HAP-1 (cell line): ENCODE measurements around the gene ERN1.

Experiments used
- DNase-seq, 2 experiments: peaks; one replicate each; pipeline ENCODE4 v3.0.0-alpha.2; 2016 to 2020; ENCODE audit warnings: low spot score in 2 of 2
- H3K27me3 ChIP-seq: fragments of 250-450 bp; sonication (Bioruptor Pico); 2 replicates; pipeline ENCODE4 v1.5.1; 2020; ENCODE audit warnings: low read depth, mild to moderate bottlenecking, moderate library complexity
- H3K36me3 ChIP-seq: fragments of 250-450 bp; sonication (Bioruptor Pico); replicated peaks from 2 replicates; pipeline ENCODE4 v1.5.1; 2020; ENCODE audit warnings: mild to moderate bottlenecking
- H3K4me1 ChIP-seq: fragments of 250-450 bp; sonication (Bioruptor Pico); 2 replicates; pipeline ENCODE4 v1.5.1; 2020; ENCODE audit warnings: mild to moderate bottlenecking
- H3K4me3 ChIP-seq: fragments of 250-450 bp; sonication (Bioruptor Pico); 2 replicates; pipeline ENCODE4 v1.5.1; 2020; ENCODE audit warnings: mild to moderate bottlenecking, moderate library complexity
- H3K9me3 ChIP-seq: fragments of 250-450 bp; sonication (Bioruptor Pico); 2 replicates; pipeline ENCODE4 v1.5.1; 2020; ENCODE audit warnings: mild to moderate bottlenecking, moderate library complexity
- in situ Hi-C: fragments of 300-500 bp; cut with MboI; formaldehyde crosslinking; loops from 3 replicates; pipeline ENCODE4 v1.14.3; 2020; ENCODE audit warnings: low sequenced_read_pairs, inconsistent platforms, mixed read lengths

ERN1 gene

GRCh38 chr17:64165347-64165746 is 35.4 kb upstream of the ERN1 start:
- in situ Hi-C loops, result no loop called here

GRCh38 chr17:64164596-64165285 is 34.8 kb upstream of the ERN1 start:
- H3K4me3 ChIP-seq, result no peak overlapping the region
- no peaks in the 10 kb centered on the region for H3K9me3 ChIP-seq
- peaks cover 7% of the 10 kb centered on the region for H3K36me3 ChIP-seq
- 0 out of 2 replicates have a peak, but pooled peaks cover 7% of the 10 kb centered on the region for H3K4me1 ChIP-seq
- H3K27me3 ChIP-seq, result no peaks in the 10 kb centered on the region
- no peak for DNase-seq
- in situ Hi-C loops, result no loop called here

More at GRCh38 chr17:64165347-64165746, 35.4 kb upstream of the ERN1 start:
- Histone ChIP-seq H3K9me3 (no peaks in the 10 kb centered on the region), H3K4me3 (no peak overlapping the region), H3K4me1 (0 out of 2 replicates have a peak, but pooled peaks cover 7% of the 10 kb centered on the region), H3K27me3 (no peaks in the 10 kb centered on the region), H3K36me3 (peaks cover 2% of the 10 kb centered on the region)
- no peak for DNase-seq

- Histone ChIP-seq H3K27me3 (no peaks in the 10 kb centered on the region), H3K4me1 (0 out of 2 replicates have a peak, but pooled peaks cover 7% of the 10 kb centered on the region), H3K4me3 (no peak overlapping the region), H3K36me3 (peaks cover 7% of the 10 kb centered on the region), H3K9me3 (no peaks in the 10 kb centered on the region)
- no peak for DNase-seq
- in situ Hi-C loops, result no loop called here
These were observed 33.5 kb upstream of the ERN1 start for GRCh38 chr17:64163468-64163867.

DNA sequence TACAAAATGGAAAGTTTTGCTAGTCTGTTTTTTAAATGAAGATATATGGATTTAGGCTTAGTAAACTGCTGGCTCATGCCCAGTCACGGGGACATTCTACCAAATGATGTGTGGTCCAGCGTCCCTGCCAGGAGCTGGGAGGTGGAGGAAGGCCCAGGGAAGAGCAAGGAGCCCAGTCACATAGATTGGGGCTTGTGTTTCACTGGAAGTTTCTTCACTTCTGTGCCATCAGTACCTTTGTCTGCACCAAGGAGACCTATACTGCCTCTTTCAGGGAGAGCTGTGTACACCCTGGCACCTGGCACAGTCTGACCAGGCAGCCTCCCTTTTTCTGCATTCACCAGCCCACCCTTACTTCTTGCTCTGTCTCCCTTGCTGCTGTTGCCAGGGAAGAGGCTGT is 32.6 kb upstream of the ERN1 start:
- no peak for DNase-seq
- Histone ChIP-seq H3K36me3 (peaks cover 7% of the 10 kb centered on the region), H3K9me3 (no peaks in the 10 kb centered on the region), H3K4me1 (0 out of 2 replicates have a peak, but pooled peaks cover 7% of the 10 kb centered on the region), H3K27me3 (no peaks in the 10 kb centered on the region), H3K4me3 (no peak overlapping the region)
- in situ Hi-C loops, result no loop called here

DNA sequence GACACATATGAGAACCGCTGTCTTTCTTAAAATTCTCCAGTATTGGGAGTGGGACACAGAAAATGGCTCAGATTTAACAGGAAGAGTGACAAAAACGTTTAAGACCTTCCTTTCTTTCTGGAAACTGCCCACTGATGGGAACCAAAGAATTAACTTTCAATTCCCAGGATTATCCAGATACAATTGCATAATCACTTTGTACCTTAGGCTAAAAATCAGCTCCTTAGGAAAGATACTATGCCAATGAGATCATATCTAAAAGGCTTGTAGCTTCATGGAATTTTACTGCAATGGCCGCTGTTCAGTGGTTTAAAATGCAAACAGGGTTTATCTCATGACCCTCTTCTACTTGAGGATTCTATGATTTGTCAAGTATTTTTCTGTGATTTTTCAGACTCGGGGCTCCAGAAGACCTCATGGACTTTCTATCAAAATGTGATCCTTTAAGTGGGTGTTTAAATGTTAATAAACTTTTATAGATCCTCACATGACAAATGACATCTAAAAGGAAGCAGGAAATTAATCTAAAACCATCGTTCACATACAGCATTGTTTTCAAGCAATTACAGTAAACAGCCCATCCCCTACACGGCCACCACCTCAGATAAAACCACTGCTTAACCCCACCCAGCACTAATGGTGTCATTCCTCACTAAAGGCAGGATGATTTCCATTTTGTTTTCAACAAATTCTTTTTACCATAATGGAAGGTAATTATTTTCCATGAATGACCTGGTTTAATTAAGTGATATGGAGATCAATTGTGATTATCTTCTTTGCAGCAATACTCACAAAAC is 31.6 kb upstream of the ERN1 start:
- Histone ChIP-seq H3K4me3 (no peak overlapping the region), H3K9me3 (no peaks in the 10 kb centered on the region), H3K27me3 (no peaks in the 10 kb centered on the region), H3K4me1 (0 out of 2 replicates have a peak, but pooled peaks cover 7% of the 10 kb centered on the region), H3K36me3 (peaks cover 7% of the 10 kb centered on the region; the same call in 1 of the 2 replicates)
- DNase-seq, result no peak
- in situ Hi-C loops, result no loop called here

GRCh38 chr17:64160378-64160777 is 30.4 kb upstream of the ERN1 start:
- Histone ChIP-seq H3K4me3 (no peak overlapping the region), H3K9me3 (no peaks in the 10 kb centered on the region), H3K36me3 (peaks cover 7% of the 10 kb centered on the region; the same call in 1 of the 2 replicates), H3K4me1 (0 out of 2 replicates have a peak, but pooled peaks cover 7% of the 10 kb centered on the region), H3K27me3 (no peaks in the 10 kb centered on the region)
- no peak for DNase-seq
- in situ Hi-C loops, result no loop called here

DNA sequence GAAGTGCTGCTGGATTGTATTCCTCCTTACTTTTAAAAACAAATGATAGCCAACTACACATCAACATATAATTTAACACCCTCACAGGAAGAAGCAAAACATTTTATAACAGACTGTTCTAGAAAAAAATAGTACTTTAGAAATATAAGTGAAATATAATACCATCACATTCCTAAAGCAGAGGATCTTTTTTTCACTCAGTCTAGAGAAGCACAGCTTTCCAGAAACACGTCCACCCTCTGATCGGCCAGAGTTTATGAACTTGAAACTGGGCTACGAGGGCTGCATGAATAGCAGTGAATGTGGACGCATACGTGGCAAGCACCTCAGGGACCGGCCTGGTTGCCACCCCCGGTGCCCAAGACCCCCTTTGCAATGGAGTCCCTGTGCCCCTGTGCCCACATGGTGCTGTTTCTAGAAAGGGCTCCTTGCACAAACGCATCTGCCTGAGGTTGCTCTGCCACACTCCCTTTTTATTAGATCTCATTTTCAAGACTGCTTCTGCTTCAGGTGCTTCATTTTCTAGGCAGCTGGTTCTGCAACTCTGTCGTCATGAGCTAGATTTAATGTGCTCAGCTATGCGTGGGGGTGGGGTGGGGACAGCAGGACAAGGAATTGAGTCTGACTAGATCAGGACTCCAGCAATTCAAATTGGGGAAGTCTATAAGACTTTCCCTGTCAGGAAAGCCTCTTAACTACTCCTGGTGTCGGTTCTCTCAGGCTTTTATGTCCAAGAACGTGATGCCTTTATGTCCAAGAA is 29.1 kb upstream of the ERN1 start:
- Histone ChIP-seq H3K27me3 (no peaks in the 10 kb centered on the region), H3K4me3 (no peak overlapping the region), H3K4me1 (0 out of 2 replicates have a peak, but pooled peaks cover 7% of the 10 kb centered on the region), H3K9me3 (no peaks in the 10 kb centered on the region), H3K36me3 (peaks cover 7% of the 10 kb centered on the region; the same call in 1 of the 2 replicates)
- in situ Hi-C loops, result no loop called here
- DNase-seq, result no peak

- Histone ChIP-seq H3K9me3 (no peaks in the 10 kb centered on the region), H3K27me3 (no peaks in the 10 kb centered on the region), H3K4me3 (no peak overlapping the region), H3K4me1 (0 out of 2 replicates have a peak, but pooled peaks cover 7% of the 10 kb centered on the region), H3K36me3 (peaks cover 13% of the 10 kb centered on the region)
- DNase-seq, result no peak
- in situ Hi-C loops, result no loop called here
These were observed 28.5 kb upstream of the ERN1 start for GRCh38 chr17:64158406-64158805.

DNA sequence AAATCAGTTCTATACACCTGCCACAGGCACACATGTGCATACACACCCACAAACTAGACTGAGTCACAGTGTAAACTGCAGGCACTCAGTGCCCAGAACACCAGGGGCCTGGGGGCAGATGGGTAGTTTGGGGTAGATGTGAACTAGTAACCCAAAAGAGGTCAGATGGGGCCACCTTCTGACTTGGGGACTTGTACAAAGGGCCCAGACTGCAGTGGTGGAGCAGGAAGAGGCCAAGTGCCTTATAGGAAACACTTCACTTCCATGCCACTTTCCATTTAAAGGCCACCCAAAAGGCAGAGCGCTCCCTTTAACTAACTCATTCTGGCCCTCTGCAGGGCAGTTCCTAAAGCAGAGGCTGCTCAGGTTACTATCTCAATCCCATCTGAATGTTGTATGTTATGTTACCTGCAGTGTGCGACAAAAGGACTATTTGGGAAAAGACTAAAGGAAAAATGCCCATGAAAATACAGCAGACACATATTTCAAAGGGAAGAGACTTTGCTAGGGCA is 27.8 kb upstream of the ERN1 start:
- Histone ChIP-seq H3K36me3 (peaks cover 18% of the 10 kb centered on the region), H3K27me3 (no peaks in the 10 kb centered on the region), H3K4me1 (0 out of 2 replicates have a peak, but pooled peaks cover 7% of the 10 kb centered on the region), H3K4me3 (no peak overlapping the region), H3K9me3 (no peaks in the 10 kb centered on the region)
- in situ Hi-C loops, result no loop called here
- no peak for DNase-seq

DNA sequence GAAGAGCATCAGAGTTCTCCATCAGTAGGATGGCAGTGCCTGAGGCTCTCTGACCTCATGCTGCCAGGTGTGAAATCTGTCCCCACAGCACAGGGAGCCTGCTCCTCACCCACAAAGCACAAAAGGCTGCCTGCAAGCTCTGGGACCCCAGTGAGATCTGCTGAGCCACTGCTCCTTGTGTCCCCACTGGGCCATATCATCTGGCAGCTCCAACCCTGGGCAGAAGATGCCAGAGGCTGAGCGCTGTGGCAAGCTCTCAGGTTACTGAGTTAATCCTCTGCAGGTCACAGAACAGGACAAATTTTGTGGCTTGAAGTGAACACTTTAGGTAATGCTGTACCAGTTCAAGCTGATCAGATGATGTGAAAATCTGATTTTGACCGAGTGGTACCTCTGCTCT is 26.7 kb upstream of the ERN1 start:
- Histone ChIP-seq H3K36me3 (peaks cover 25% of the 10 kb centered on the region), H3K4me3 (no peak overlapping the region), H3K4me1 (0 out of 2 replicates have a peak, but pooled peaks cover 5% of the 10 kb centered on the region), H3K27me3 (no peaks in the 10 kb centered on the region), H3K9me3 (no peaks in the 10 kb centered on the region)
- DNase-seq, result no peak
- in situ Hi-C loops, result no loop called here

GRCh38 chr17:64155751-64156544 is 26.0 kb upstream of the ERN1 start:
- Histone ChIP-seq H3K9me3 (no peaks in the 10 kb centered on the region), H3K4me1 (no peaks in the 10 kb centered on the region), H3K36me3 (peaks cover 25% of the 10 kb centered on the region), H3K4me3 (no peak overlapping the region), H3K27me3 (no peaks in the 10 kb centered on the region)
- no peak for DNase-seq
- in situ Hi-C loops, result no loop called here

DNA sequence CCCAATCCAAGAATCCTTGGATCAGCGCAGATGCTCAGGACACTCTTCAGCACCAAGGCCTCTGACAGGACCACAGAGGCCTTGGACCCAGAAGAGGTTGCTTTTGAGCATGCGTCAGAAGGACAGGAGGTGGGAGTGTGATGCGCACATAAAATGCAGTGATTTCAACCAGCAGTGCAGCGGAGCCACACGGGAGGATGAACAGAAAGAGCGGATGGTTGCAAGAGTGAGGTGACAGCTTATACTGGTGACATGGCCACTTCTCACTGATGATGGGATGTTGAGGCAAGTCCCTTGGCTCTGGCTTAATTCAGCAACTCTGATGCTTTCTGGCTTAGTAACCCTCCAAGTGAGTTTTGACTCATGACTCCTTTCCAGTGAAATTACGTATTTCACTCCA is 25.2 kb upstream of the ERN1 start:
- H3K36me3 ChIP-seq, result peaks cover 21% of the 10 kb centered on the region
- in situ Hi-C loops, result no loop called here
- H3K27me3 ChIP-seq, result no peaks in the 10 kb centered on the region
- H3K4me3 ChIP-seq, result no peak overlapping the region
- H3K9me3 ChIP-seq, result no peaks in the 10 kb centered on the region
- H3K4me1 ChIP-seq, result no peaks in the 10 kb centered on the region
- DNase-seq, result no peak

DNA sequence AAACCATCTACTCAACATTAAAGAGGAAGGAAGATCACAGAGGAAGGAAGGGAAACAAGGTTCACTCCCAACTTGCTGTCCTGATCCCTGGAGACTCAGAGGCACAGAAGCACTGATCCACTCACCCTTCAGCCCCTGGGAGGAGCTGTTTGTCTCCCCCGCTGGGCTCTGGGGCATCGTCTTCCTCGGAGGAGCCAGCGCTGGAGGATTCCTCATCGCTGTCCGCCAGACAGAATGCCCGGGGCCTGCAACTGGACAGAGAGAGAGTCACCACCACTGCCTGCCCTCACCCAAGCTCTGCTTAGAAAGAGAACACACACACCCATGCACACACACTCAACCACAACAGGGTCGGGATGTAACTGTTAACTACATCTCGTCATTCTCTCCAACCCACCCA is 24.8 kb upstream of the ERN1 start:
- Histone ChIP-seq H3K4me3 (no peak overlapping the region), H3K36me3 (peaks cover 18% of the 10 kb centered on the region), H3K9me3 (no peaks in the 10 kb centered on the region), H3K27me3 (no peaks in the 10 kb centered on the region), H3K4me1 (no peaks in the 10 kb centered on the region)
- DNase-seq, result no peak
- in situ Hi-C loops, result no loop called here
